MM.1S (cell line): ENCODE results near the gene DIP2C.

ENCODE experiments used
- DNase-seq: peaks from one replicate; pipeline ENCODE4 v3.0.0-alpha.2; 2015
- H2AFZ ChIP-seq: fragments of 300-600 bp; sonication (generic); 2 replicates; pipeline ENCODE4 v1.6.0; 2016; ENCODE audit warnings: antibody characterized with exemption, low read length
- H3F3A ChIP-seq: fragments of 300-600 bp; sonication (generic); 2 replicates; pipeline ENCODE4 v1.6.1; 2016; ENCODE audit warnings: mild to moderate bottlenecking, antibody characterized with exemption, low read length, moderate library complexity, mixed read lengths; ENCODE audit not compliant: insufficient read depth
- H3K27ac ChIP-seq: fragments of 300-600 bp; sonication (generic); 2 replicates; pipeline ENCODE4 v1.5.1; 2016; ENCODE audit warnings: mild to moderate bottlenecking, low read length
- H3K27me3 ChIP-seq: fragments of 300-600 bp; sonication (generic); replicated peaks from 2 replicates; pipeline ENCODE4 v1.6.0; 2016; ENCODE audit warnings: low read length; ENCODE audit not compliant: insufficient read depth
- H3K36me3 ChIP-seq: fragments of 300-600 bp; sonication (generic); replicated peaks from 2 replicates; pipeline ENCODE4 v1.6.1; 2016; ENCODE audit warnings: mild to moderate bottlenecking, low read length, mixed read lengths; ENCODE audit not compliant: insufficient read depth
- H3K4me1 ChIP-seq: fragments of 300-600 bp; sonication (generic); 2 replicates; pipeline ENCODE4 v1.6.1; 2016; ENCODE audit warnings: low read length, mixed read lengths
- H3K4me2 ChIP-seq: fragments of 300-600 bp; sonication (generic); 2 replicates; pipeline ENCODE4 v1.6.0; 2016; ENCODE audit warnings: low read depth, low read length
- H3K4me3 ChIP-seq: fragments of 300-600 bp; sonication (generic); 2 replicates; pipeline ENCODE4 v1.5.1; 2016; ENCODE audit warnings: low read length, mixed read lengths
- H3K79me2 ChIP-seq: fragments of 300-600 bp; sonication (generic); 2 replicates; pipeline ENCODE4 v1.6.1; 2016; ENCODE audit warnings: mixed run types, low read length, mixed read lengths
- H3K9ac ChIP-seq: fragments of 300-600 bp; sonication (generic); 2 replicates; pipeline ENCODE4 v1.6.1; 2016; ENCODE audit warnings: low read length, mixed read lengths
- H3K9me2 ChIP-seq: fragments of 300-600 bp; sonication (generic); replicated peaks from 2 replicates; pipeline ENCODE4 v1.6.1; 2016; ENCODE audit warnings: mild to moderate bottlenecking, low read length, mixed read lengths; ENCODE audit not compliant: insufficient read depth
- H3K9me3 ChIP-seq: fragments of 300-600 bp; sonication (generic); replicated peaks from 2 replicates; pipeline ENCODE4 v1.6.1; 2016; ENCODE audit warnings: mild to moderate bottlenecking, low read length, mixed read lengths; ENCODE audit not compliant: insufficient read depth
- H4K20me1 ChIP-seq: fragments of 300-600 bp; sonication (generic); 2 replicates; pipeline ENCODE4 v1.6.1; 2016; ENCODE audit warnings: mild to moderate bottlenecking, low read length, moderate library complexity, mixed read lengths; ENCODE audit not compliant: insufficient read depth
- CTCF ChIP-seq: fragments of 300-600 bp; sonication (generic); IDR thresholded peaks from 2 replicates; pipeline ENCODE4 v1.5.1; 2016; ENCODE audit warnings: antibody characterized with exemption, low read length, mixed read lengths
- EZH2 ChIP-seq: fragments of 300-600 bp; sonication (generic); optimal IDR thresholded peaks from 2 replicates; pipeline ENCODE3; 2017; ENCODE audit warnings: low read depth, mild to moderate bottlenecking, antibody characterized with exemption, low read length, mixed read lengths
- EZH2phosphoT487 ChIP-seq: fragments of 300-600 bp; sonication (generic); IDR thresholded peaks from 2 replicates; pipeline ENCODE4 v1.6.1; 2018; ENCODE audit warnings: antibody characterized with exemption, low read length

Gene DIP2C

DNA sequence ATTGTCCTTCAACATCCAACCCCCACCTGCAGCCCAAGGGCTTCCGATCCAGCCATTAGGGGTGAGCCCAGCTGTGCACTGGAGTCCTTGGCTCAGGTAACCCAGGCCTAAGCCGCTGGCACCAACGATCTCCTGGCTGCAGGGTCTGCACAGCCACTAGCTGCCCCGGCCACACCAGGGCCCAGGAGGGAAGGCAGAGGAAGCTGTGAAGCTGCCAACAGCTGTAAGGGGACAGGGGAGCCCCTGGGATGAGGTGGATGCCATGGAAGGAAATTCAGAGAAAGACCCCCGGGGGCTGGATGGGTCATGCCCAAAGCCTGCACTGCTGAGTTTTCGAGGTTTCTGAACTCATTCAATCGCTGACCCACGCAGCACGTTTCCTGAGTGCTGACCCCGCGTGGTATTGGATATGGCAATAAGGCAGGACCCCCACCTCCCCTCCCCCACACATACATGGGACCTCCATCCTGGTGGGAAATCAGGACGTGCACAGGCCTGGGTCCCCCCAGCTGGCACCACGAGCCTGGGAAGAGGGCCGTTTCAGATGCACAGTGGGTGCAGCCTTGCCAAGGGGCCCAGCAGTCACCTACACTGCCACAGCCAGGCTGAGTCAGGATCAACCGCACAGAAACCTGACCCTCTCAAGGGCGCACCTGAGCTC, 170.3 kb downstream of the DIP2C start:
- no peaks in the 10 kb centered on the region for H3K9me2 ChIP-seq
- H3K4me2 ChIP-seq: no peak overlapping the region
- H3K4me3 ChIP-seq: no peak overlapping the region
- no peaks in the 10 kb centered on the region for H3K27me3 ChIP-seq
- no peak for DNase-seq
- H4K20me1 ChIP-seq: no peaks in the 10 kb centered on the region
- H3F3A ChIP-seq: peaks cover 15% of the 10 kb centered on the region
- H3K9me3 ChIP-seq: no peaks in the 10 kb centered on the region
- H3K36me3 ChIP-seq: no peaks in the 10 kb centered on the region
- TF ChIP-seq CTCF: no peak
- TF ChIP-seq EZH2phosphoT487: no peak
- TF ChIP-seq EZH2: no peak
- peak overlapping the region; percentile 42; the same call in 1 of the 2 replicates for H3K27ac ChIP-seq
- peaks cover 26% of the 10 kb centered on the region for H3K4me1 ChIP-seq
- peaks cover 5% of the 10 kb centered on the region for H3K79me2 ChIP-seq
- H3K9ac ChIP-seq: no peak overlapping the region
- H2AFZ ChIP-seq: no peak overlapping the region

DNA sequence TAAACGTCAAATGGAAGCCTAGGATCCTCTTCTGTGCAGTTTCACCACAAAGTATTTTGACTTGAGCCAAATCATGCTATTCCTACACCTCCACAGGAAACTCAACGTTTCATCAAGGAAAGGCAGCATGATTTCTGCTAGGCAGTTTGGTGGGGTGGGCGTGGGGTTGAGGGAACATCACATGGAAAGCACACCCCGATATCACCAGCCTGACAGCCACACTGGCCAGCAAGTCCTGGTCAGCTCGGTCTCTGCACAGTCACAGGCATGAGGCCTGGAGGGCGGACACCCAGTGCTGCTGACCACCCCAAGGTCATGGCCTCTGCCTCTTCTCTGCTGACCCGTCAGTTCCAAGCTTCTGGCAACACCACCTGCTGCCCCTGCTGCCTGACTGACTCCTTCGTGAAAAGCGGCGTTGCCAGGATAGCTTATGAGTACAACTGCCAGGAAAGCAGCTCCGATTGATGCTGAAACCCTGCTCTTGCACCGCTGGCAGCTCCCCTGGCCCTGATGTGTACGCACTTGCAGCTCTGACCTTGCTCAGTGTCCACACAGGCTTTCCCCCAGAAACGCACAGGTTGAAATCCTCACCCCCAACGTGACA, 171.5 kb downstream of the DIP2C start:
- Histone ChIP-seq H3K79me2 (peaks cover 9% of the 10 kb centered on the region), H3F3A (peaks cover 15% of the 10 kb centered on the region), H3K9ac (no peak overlapping the region), H3K27ac (no peak overlapping the region), H3K4me2 (no peak overlapping the region), H3K9me3 (no peaks in the 10 kb centered on the region), H3K9me2 (no peaks in the 10 kb centered on the region), H4K20me1 (no peaks in the 10 kb centered on the region), H2AFZ (no peak overlapping the region), H3K4me1 (peaks cover 36% of the 10 kb centered on the region), H3K36me3 (no peaks in the 10 kb centered on the region), H3K4me3 (no peak overlapping the region), H3K27me3 (no peaks in the 10 kb centered on the region)
- no peak for TF ChIP-seq CTCF
- no peak for TF ChIP-seq EZH2
- TF ChIP-seq EZH2phosphoT487: no peak
- DNase-seq: no peak

- no peak overlapping the region for H3K9ac ChIP-seq
These were observed 172.1 kb downstream of the DIP2C start for GRCh38 chr10:517241-517830.

More at GRCh38 chr10:517241-517830, 172.1 kb downstream of the DIP2C start:
- Histone ChIP-seq H3K9me3 (no peaks in the 10 kb centered on the region), H3K4me1 (peaks cover 36% of the 10 kb centered on the region), H3K79me2 (peaks cover 9% of the 10 kb centered on the region), H3K27ac (peak overlapping the region; percentile 3; the same call in 1 of the 2 replicates), H3K36me3 (no peaks in the 10 kb centered on the region), H3F3A (peaks cover 15% of the 10 kb centered on the region), H3K4me3 (no peak overlapping the region), H2AFZ (no peak overlapping the region), H3K9me2 (no peaks in the 10 kb centered on the region), H3K4me2 (no peak overlapping the region), H4K20me1 (no peaks in the 10 kb centered on the region), H3K27me3 (no peaks in the 10 kb centered on the region)
- no peak for TF ChIP-seq EZH2
- TF ChIP-seq EZH2phosphoT487: no peak
- no peak for TF ChIP-seq CTCF
- DNase-seq: no peak
